GM19099 (cell line): ENCODE results near the gene POU2F3.

Source experiments
- POLR2A ChIP-seq: IDR thresholded peaks from 3 replicates; pipeline ENCODE4 v1.6.1; 2011; ENCODE audit warnings: low read depth; ENCODE audit not compliant: insufficient read length; ENCODE audit errors: extremely low read depth

POU2F3 gene

GRCh38 chr11:120205596-120206161 is 34.3 kb upstream of the POU2F3 start:
- TF ChIP-seq POLR2A: no peak

- no peak for TF ChIP-seq POLR2A
Observed at GRCh38 chr11:120207512-120207911, 32.4 kb upstream of the POU2F3 start.

DNA sequence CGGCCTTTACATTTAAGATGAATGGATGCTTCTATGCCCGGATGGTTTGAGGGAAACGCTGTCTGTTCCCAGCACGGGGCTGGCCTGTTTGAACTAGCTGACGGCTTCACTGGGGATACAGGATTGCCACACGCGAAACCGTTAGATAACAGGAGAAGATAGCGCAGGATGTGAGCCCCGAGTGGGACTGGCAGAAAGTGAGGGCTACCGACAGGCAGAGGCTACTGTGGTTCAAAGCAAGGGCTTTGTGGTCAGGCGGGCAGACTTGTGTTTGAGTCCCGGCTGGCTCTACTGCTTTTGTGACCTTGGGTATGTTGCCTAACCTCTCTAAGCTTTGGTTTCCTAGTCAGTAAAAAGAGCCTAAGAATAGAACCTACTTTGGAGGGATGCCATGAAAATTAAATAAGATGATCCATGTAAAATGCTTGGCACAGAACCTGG is 31.9 kb upstream of the POU2F3 start:
- TF ChIP-seq POLR2A: no peak

DNA sequence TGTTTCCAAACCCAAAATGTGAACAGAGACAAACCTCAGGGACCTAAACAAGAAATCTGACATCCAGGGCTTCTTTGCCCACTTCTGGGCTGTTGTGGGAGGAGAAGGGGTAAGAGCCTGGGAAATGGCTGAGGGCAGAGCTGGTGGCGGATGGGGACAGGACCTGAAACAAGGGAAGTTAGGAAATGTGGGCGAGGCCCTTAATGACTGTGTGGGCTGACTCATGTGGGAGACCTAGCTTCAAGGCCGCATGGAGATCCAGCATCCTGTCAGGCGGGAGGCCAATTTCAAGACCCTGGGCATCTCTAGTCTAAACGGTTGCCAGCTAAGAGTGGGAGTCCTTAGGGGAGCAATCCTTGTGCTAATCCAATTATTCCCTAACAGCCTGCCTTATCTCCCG is 31.2 kb upstream of the POU2F3 start:
- TF ChIP-seq POLR2A: no peak

DNA sequence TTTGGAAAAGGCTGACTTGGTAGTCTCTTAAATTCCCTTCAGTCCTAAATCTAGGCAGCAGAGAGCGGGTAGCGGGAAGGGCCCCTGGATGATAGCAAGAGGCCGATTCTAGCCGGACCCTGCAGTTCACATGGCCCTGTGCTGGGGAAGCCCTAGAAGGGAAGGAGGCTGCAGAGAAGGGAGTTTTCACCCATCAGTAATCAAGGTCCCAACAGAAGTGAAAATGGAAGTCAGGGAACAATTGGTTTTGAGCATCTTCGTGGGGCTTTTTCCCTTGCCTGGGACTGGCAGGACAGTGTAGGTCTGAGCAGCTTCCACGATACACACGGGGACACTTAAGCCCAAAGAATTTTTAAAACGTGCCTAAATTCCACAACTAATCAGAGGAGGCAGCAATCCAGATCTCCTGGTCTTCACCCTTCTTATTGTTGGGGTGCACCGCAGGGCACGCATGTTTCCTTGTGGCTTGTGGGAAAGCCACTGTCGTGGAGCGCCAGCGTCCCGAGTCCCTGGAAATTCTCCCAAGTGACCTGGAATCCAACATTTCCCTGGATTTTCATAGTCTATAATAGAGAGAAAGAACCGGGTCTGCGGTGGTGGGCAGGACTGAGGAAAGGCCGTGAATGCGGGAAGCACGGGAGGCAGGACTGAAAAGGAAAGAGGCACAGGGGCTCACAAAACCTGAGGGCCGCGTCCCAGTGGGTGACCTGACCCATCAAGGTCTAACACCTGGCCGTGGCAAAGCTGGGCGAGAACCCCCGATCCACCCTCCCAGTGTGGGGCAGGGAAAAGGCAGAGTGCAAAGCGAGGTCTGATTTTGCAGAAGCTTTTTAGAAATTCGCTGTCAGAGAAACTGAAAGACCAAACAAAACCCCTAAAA is 30.0 kb upstream of the POU2F3 start:
- no peak for TF ChIP-seq POLR2A

- peak; percentile 22 for TF ChIP-seq POLR2A
Observed at GRCh38 chr11:120210626-120211521, 29.1 kb upstream of the POU2F3 start, which contains the start of gene OAF. TSS of gene OAF (plus strand) at chr11:120211032. CDS start at chr11:120211280, 248 bp downstream.

DNA sequence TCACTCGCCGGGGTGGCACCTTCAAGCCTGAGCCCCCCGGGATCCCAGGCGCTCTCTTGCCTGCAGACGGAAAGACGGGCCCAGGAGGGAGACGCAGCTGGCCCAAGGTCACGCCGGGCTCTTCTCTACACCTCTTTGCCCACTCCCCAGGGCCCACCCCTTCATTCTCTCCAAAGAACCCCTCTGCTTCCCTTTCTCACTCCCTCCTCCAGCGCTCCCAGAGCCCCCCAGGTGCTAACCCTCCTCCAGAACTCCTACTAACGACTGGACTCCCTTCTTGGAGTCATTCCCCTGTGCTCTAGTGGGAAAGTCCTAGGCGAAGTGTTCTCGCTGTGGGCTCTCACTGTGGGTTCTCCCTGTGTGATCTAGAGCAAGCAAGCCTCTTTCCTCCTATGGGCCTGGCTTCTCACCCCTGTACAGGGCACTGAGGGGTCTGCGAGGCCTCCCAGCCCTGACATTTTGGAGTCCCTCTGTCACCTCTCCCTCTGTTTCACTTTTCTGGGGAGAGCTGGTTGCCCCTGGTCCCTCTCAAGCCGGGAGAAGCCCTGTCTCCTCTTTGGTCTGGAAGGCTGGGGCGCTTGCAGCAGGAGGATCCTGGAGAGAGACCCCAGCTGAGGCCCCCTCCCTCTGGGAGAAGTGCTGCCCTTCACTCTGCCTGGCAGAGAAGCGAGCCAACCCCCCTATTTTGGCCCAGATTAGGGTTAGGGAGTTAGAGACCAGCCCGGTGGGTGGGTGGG is 28.2 kb upstream of the POU2F3 start:
- TF ChIP-seq POLR2A: no peak

DNA sequence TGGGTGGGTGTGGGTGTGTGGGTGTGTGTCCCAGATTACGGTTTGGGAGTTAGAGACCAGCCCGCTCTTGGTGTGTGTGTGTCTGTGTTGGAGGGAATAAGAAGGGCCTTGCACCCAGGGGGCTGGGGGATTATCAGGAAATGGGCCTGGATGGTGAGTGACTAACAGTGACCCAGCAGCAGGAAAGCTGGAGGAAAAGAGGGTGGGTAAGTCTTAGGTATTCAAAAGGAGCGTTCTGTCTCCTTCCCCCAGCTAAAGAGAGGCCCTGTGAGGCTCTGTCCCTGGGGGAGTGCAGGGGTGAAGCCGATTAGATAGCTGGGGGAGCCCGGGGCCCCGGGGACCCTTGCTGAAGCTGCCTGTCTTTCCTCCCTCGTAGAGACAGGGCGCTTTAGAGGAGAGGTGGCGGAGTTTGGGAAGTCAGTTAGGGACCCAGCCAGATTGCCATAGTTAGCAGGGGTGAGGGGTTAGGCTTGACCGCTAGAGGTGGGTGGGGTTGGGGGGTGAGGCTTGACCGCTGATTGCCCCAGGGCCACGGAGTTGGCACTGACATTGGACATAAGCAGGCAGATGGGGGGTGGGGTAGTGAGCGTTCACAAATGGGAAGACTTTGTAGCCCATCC is 27.6 kb upstream of the POU2F3 start:
- no peak for TF ChIP-seq POLR2A

GRCh38 chr11:120212926-120213325 is 27.0 kb upstream of the POU2F3 start:
- no peak for TF ChIP-seq POLR2A

DNA sequence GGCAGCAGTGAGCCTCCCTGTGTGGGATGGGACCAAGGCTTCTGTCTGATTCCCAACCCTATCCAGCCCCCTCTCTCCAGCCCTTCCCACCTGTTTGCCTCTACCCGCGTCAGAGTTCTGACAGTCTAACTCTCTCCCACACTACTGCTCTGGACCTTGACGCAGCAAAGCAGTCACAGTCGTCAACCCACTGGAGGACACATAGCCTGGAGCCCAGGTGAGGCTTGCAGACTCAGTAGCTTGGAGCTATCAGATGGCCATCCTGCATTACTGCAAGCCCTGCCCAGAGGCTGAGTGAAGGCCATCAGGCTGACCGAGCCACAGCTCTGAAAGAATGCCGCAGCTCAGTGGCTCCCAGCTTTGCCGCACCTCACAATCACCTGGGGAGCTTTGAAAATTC is 25.4 kb upstream of the POU2F3 start:
- TF ChIP-seq POLR2A: no peak

- no peak for TF ChIP-seq POLR2A
Observed at GRCh38 chr11:120215634-120216033, 24.3 kb upstream of the POU2F3 start.

- TF ChIP-seq POLR2A: no peak
Observed at GRCh38 chr11:120216426-120217102, 23.4 kb upstream of the POU2F3 start.

DNA sequence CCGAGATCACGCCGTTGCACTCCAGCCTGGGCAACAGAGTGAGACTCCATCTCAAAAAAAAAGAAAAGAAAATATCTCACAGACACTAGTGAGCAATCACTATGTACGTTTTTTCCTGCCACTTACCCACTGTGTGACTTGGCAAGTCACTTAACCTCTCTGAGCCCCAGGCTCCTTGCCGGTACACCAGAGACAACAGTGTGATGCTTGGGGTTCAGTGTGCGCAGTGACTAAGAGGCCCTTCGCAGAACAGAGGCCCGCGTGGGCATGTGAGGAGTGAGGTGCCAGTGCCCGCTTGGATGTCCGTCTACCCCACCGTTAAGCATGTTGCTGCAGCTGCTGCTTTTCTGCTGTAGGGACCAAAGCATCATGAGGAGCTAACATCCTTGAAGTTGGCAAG is 22.4 kb upstream of the POU2F3 start:
- no peak for TF ChIP-seq POLR2A
